ENCODE results near the gene SETD3.

Gene SETD3

DNA sequence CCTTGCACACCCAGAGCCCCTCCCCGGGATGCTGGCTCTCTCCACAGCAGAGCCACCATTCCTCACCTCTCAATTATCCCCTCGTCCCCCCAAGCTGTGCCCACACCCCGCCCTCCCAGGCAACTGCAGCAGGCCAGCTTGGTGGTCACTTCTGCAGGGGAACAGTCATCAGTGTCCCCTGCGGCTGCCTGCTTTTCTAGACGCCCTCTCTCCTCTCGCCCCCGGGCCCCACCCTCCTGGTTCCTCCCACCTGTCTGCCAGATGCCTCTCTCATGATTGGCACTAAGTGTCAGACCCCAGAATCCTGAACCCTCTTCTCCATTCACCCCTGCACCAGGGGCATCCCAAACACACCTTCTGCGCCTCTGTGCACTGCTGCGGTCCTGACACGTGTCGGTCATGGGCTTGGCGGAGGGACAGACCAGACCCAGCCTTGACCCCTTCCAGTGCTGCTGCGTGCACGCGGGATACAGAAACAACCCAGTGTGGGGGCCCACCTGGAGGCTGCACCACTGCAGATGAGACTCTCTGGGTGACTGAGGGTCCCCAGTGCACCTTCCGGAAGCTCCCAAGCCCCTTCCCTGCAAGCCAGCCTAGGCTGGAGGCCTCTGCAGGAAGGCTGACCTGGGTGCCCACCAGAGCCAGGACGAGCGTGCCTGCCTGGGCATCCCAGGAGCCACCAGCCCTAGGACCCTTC, 99.5 kb downstream of the SETD3 start:
- Mint-ChIP-seq H3K36me3 (ENCODE audit: low read depth) (no peaks in the 10 kb centered on the region), H3K4me1 (ENCODE audit: low read depth) (no peaks in the 10 kb centered on the region), H3K9me3 (no peaks in the 10 kb centered on the region), H3K27ac (no peak overlapping the region), H3K27me3 (ENCODE audit: low read depth) (peaks cover 6% of the 10 kb centered on the region), H3K4me3 (no peak overlapping the region)

DNA sequence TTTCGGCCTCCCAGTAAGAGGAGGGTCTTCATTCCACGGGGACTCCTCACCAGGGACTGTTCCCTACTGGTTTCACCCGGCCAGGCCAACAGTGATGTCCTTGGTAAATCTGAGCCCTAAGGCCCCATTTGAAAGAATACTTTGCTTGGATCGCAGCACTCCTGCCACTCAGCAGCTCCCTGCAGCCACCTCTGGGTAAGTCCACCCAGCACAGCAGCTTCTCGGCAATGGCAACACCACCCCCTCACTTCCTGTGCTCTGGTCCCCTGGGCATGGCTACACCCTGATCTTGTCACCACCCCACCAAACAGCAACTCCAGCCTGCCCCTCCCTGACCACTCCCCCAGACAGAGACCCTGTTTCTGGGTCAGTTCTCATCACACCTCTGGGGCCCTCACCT, 100.3 kb downstream of the SETD3 start:
- H3K27ac Mint-ChIP-seq = no peak overlapping the region
- peaks cover 7% of the 10 kb centered on the region for H3K27me3 Mint-ChIP-seq (ENCODE audit: low read depth)
- H3K4me3 Mint-ChIP-seq = no peak overlapping the region
- no peaks in the 10 kb centered on the region for H3K4me1 Mint-ChIP-seq (ENCODE audit: low read depth)
- no peaks in the 10 kb centered on the region for H3K36me3 Mint-ChIP-seq (ENCODE audit: low read depth)
- H3K9me3 Mint-ChIP-seq = no peaks in the 10 kb centered on the region

GRCh38 chr14:99378782-99379214, 101.9 kb downstream of the SETD3 start:
- Mint-ChIP-seq H3K36me3 (ENCODE audit: low read depth) (no peaks in the 10 kb centered on the region), H3K4me1 (ENCODE audit: low read depth) (no peaks in the 10 kb centered on the region), H3K4me3 (no peak overlapping the region), H3K9me3 (no peaks in the 10 kb centered on the region), H3K27me3 (ENCODE audit: low read depth) (peaks cover 9% of the 10 kb centered on the region), H3K27ac (no peak overlapping the region)

DNA sequence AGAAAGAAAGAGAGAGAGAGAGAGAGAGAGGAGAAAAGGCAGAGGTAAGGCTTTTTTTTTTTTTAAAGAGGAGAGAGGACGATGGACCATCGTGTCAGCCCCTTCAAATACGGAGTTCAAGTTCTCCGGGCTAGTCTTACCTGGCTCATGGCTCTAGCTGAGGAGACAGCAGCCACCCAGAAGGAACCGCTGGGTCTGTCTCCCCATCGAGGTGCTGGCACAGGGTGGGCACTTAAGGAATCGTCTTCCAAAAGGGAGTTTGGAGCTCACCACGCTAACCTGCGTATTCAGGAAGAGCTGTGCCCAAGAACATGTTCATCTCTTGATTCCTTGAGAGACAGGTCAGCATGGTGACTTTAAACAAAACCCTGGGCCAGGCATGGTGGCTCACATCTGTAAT, 102.7 kb downstream of the SETD3 start:
- no peaks in the 10 kb centered on the region for H3K9me3 Mint-ChIP-seq
- H3K27me3 Mint-ChIP-seq (ENCODE audit: low read depth) = peaks cover 17% of the 10 kb centered on the region
- H3K27ac Mint-ChIP-seq = no peak overlapping the region
- H3K4me1 Mint-ChIP-seq (ENCODE audit: low read depth) = no peaks in the 10 kb centered on the region
- H3K36me3 Mint-ChIP-seq (ENCODE audit: low read depth) = no peaks in the 10 kb centered on the region
- H3K4me3 Mint-ChIP-seq = no peak overlapping the region

DNA sequence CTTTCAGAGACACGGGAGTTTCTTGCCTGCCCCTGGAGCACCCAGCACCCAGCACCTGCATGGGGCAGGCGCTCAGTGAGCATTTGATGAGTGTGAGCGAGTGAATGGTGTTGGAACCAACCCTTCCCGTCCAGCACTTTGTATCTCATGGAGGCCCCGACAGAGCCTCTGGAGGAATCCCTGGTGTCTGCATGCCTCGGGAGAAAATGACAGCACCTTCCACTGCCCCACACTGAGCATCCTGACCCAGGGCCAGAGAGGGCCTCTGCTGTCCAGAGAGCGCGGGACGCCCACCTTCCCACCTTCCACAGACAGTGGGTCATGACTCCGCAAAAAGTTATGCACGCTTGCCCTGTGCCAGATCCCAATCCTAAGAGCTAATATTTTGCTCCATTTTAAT, 105.7 kb downstream of the SETD3 start:
- Mint-ChIP-seq H3K9me3 (no peaks in the 10 kb centered on the region), H3K4me3 (no peak overlapping the region), H3K27ac (no peak overlapping the region), H3K27me3 (ENCODE audit: low read depth) (peaks cover 26% of the 10 kb centered on the region), H3K36me3 (ENCODE audit: low read depth) (no peaks in the 10 kb centered on the region), H3K4me1 (ENCODE audit: low read depth) (no peaks in the 10 kb centered on the region)

DNA sequence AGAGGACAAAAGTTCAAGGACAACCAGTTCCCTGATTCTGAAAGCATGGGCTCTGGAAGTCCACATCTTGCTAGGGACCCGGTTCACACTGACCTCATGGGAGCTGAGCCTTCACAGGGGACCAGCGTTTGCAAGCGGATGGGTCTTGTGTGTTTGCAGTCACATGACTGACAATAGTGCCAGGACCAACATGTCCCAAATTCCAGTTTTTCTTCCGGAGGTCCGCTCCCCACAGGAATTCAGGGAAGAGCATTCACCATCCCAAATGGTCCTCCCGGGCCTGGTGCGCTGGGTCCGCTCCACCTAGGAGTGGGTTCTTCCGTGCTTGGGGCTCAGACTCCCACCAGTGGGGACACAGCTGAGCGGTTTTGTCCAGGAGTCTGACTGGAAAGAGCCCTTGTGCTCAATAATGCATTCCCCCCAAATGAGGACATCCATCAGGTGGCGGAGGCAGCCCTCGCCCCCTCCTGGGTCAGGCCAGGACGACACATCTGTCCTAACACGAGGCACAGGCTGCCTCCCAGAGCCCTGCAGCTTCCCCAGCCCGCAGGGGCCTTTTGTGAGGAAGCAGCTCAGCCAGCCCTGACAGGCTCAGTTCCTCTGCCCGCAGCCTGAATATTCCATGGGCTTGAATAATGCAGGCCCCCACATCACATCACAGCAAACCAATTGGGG, 116.9 kb downstream of the SETD3 start:
- no peak overlapping the region for H3K4me3 Mint-ChIP-seq
- no peaks in the 10 kb centered on the region for H3K9me3 Mint-ChIP-seq
- no peak overlapping the region for H3K27ac Mint-ChIP-seq
- H3K4me1 Mint-ChIP-seq (ENCODE audit: low read depth) = no peaks in the 10 kb centered on the region
- H3K27me3 Mint-ChIP-seq (ENCODE audit: low read depth) = no peaks in the 10 kb centered on the region
- no peaks in the 10 kb centered on the region for H3K36me3 Mint-ChIP-seq (ENCODE audit: low read depth)

GRCh38 chr14:99363051-99363450, 117.6 kb downstream of the SETD3 start:
- Mint-ChIP-seq H3K27ac (no peak overlapping the region), H3K36me3 (ENCODE audit: low read depth) (no peaks in the 10 kb centered on the region), H3K4me3 (no peak overlapping the region), H3K27me3 (ENCODE audit: low read depth) (no peaks in the 10 kb centered on the region), H3K4me1 (ENCODE audit: low read depth) (no peaks in the 10 kb centered on the region), H3K9me3 (no peaks in the 10 kb centered on the region)

DNA sequence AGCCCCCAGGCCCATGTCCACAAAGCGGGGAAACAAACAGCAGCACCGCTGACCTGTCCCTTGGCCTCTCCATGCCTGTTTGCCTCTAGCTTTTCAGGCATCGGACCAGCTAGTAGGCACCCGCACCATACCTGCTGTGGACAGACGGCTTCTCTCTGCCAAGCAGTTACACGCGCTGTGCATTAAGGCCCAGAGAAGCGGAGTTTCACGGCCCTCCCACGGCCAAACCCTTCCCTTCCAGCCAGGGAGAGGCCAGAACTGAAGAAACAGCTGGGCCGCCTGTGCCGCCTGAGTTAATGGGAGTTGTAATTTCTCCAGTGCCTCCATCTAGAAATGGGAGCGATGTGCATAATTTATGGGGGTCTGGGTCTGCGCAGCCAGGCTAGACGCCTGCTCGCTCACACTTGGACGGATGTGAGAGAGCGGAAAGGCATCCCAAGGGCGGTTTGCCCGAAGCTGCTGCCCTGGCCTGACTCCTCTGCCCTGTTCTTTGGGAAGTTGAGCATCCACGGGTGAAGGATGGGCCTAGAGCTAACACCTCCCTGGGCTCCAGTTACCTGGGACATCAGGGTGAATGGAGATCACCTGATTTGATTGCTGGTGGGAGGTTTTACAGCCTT, 119.0 kb downstream of the SETD3 start:
- Mint-ChIP-seq H3K4me1 (ENCODE audit: low read depth) (no peaks in the 10 kb centered on the region), H3K27ac (no peak overlapping the region), H3K9me3 (no peaks in the 10 kb centered on the region), H3K27me3 (ENCODE audit: low read depth) (no peaks in the 10 kb centered on the region), H3K36me3 (ENCODE audit: low read depth) (no peaks in the 10 kb centered on the region), H3K4me3 (no peak overlapping the region)

GRCh38 chr14:99360774-99361595, 119.7 kb downstream of the SETD3 start:
- Mint-ChIP-seq H3K27ac (no peak overlapping the region), H3K36me3 (ENCODE audit: low read depth) (no peaks in the 10 kb centered on the region), H3K27me3 (ENCODE audit: low read depth) (no peaks in the 10 kb centered on the region), H3K4me1 (ENCODE audit: low read depth) (no peaks in the 10 kb centered on the region), H3K4me3 (no peak overlapping the region), H3K9me3 (no peaks in the 10 kb centered on the region)

GRCh38 chr14:99359906-99360305, 120.8 kb downstream of the SETD3 start:
- Mint-ChIP-seq H3K36me3 (ENCODE audit: low read depth) (no peaks in the 10 kb centered on the region), H3K4me1 (ENCODE audit: low read depth) (no peaks in the 10 kb centered on the region), H3K27ac (no peak overlapping the region), H3K9me3 (no peaks in the 10 kb centered on the region), H3K4me3 (no peak overlapping the region), H3K27me3 (ENCODE audit: low read depth) (no peaks in the 10 kb centered on the region)

DNA sequence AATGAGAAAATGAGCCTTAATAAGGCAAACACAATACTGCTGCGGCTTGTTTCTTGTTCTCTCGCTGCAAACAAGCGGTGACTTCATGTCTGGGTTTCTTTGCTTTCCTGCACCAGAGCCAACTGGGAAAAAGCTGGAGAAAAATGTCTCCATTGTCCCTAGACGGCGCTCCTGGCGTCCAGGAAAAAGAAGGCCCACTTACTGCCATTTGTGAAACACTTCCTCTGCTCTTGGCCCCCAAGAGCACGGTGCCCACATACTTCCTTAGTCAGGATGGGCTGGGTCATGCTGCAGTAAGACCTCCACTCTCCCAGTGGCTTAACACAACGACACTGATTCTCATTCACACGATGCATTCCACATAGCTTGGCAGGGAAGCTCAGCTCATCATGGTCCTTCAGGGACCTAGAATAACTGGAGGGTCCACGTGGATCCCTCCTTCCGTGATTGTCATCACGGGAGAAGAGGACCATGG, 122.7 kb downstream of the SETD3 start:
- Mint-ChIP-seq H3K36me3 (ENCODE audit: low read depth) (no peaks in the 10 kb centered on the region), H3K27me3 (ENCODE audit: low read depth) (no peaks in the 10 kb centered on the region), H3K4me1 (ENCODE audit: low read depth) (no peaks in the 10 kb centered on the region), H3K9me3 (no peaks in the 10 kb centered on the region), H3K4me3 (no peak overlapping the region), H3K27ac (no peak overlapping the region)

DNA sequence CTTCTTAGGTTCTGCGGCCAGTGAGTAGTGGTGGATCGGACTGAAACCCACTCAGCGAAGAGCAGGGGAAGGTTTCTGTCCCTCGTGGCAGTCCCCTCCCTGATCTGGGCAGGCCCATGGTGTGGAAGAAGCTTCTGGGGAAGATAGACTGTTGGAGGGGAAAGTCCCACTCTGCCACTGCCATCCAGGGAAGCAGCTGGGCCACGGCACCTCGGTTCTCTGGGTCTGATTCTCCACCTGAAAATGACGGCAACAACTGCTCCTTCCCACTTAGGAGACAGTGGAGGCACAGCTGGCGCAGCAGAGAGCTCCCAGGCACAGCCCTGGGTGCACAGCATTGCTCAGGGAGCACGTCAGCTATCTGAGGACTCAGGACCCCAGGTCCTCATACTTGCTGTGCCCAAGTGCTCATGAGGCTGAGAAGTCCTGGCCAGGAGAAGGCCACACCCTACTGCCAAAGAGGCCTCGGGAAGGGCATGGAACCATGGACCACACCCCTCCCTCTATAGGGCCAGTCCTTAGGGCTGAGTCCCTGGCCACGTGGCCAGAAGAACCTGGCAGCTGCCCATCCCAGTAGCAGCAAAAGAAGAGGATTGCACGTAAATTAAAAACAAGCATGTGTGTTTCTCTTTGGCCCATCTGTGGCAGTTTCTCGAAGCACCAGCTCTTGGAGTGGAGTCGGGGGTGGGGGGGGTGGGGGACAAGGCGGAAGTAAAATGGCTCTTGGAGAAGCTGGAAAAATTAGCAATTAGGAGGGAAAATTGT, 123.3 kb downstream of the SETD3 start:
- Mint-ChIP-seq H3K4me3 (no peak overlapping the region), H3K27me3 (ENCODE audit: low read depth) (no peaks in the 10 kb centered on the region), H3K9me3 (no peaks in the 10 kb centered on the region)

GRCh38 chr14:99356031-99356608, 124.5 kb downstream of the SETD3 start:
- Mint-ChIP-seq H3K4me1 (ENCODE audit: low read depth) (no peaks in the 10 kb centered on the region), H3K27ac (no peak overlapping the region), H3K4me3 (no peak overlapping the region), H3K27me3 (ENCODE audit: low read depth) (no peaks in the 10 kb centered on the region), H3K9me3 (no peaks in the 10 kb centered on the region), H3K36me3 (ENCODE audit: low read depth) (no peaks in the 10 kb centered on the region)

More for the DNA sequence above, 123.3 kb downstream of the SETD3 start:
- H3K36me3 Mint-ChIP-seq (ENCODE audit: low read depth) = no peaks in the 10 kb centered on the region
- H3K27ac Mint-ChIP-seq = no peak overlapping the region
- no peaks in the 10 kb centered on the region for H3K4me1 Mint-ChIP-seq (ENCODE audit: low read depth)
